PC-9 (cell line): ENCODE measurements around the gene SIK2.

ENCODE experiments used
- CTCF ChIP-seq: fragments of 200-600 bp; sonication (generic); conservative IDR thresholded peaks from 2 replicates; pipeline ENCODE4 v1.6.1; 2017; ENCODE audit warnings: mixed run types, antibody characterized with exemption, mild to moderate bottlenecking, moderate library complexity
- EZH2 ChIP-seq: fragments of 200-600 bp; sonication (generic); IDR thresholded peaks from 2 replicates; pipeline ENCODE4 v1.8.0; 2017; ENCODE audit warnings: antibody characterized with exemption, low read depth

GRCh38 chr11:111714522-111714921, 112.3 kb downstream of the SIK2 start:
- TF ChIP-seq CTCF (no peak), EZH2 (no peak)
